A549 (cell line): ENCODE results near the gene ABTB1. TPM values are rescaled to one million over a fixed set of nuclear protein-coding genes. Genes with fewer than 3 reads are reported as not detected.

ENCODE experiments used
- ATAC-seq, 2 experiments: fragments of 200-7000 bp in 1 of 2; fragments of >200 bp in 1 of 2; cut with Nextera tagmentation in 1 of 2; cut with Tn5 transposase in 1 of 2; 3 replicates each; pipeline versions ENCODE4 v1.8.0 to v1.9.1; 2018 to 2020; ENCODE audit warnings: mild to moderate bottlenecking in 1 of 2, moderate library complexity in 1 of 2
- CTCF ChIA-PET: fragments of 300-600 bp; sonication (Branson Sonifier 250); formaldehyde crosslinking; extraction: SDS; loops from one replicate; lab custom pipeline; 2021; ENCODE audit warnings: antibody characterized with exemption, inconsistent platforms; lab: Yijun Ruan, JAX
- POLR2A ChIA-PET: fragments of 350-600 bp; formaldehyde crosslinking; extraction: SDS; loops from one replicate; lab custom pipeline; 2021; ENCODE audit warnings: antibody characterized with exemption, inconsistent platforms; lab: Yijun Ruan, JAX
- DNase-seq, 2 experiments: peaks; one replicate each; pipeline versions ENCODE4 v3.0.0 to v3.0.0-alpha.2; 2011 to 2016; ENCODE audit warnings: low read depth in 1 of 2, low spot score in 1 of 2
- FAIRE-seq: peaks from 2 replicates; lab custom pipeline; 2011; peaks lifted over from hg19 to GRCh38; lab: Jason Lieb, UNC
- H3K27ac ChIP-seq, 2 experiments: fragments of >200 bp; sonication (Bioruptor Twin); formaldehyde crosslinking; 3 replicates each; pipeline ENCODE4 v1.5.1; 2016 to 2017
- H3K4me1 ChIP-seq: fragments of >200 bp; sonication (Bioruptor Twin); formaldehyde crosslinking; 3 replicates; pipeline ENCODE4 v1.6.1; 2016
- H3K4me2 ChIP-seq: fragments of >200 bp; sonication (Bioruptor Twin); formaldehyde crosslinking; 3 replicates; pipeline ENCODE4 v1.6.1; 2016
- H3K4me3 ChIP-seq: fragments of >200 bp; sonication (Bioruptor Twin); formaldehyde crosslinking; 3 replicates; pipeline ENCODE4 v1.5.1; 2016
- H3K9me3 ChIP-seq: fragments of >200 bp; sonication (Bioruptor Twin); formaldehyde crosslinking; 3 replicates; pipeline ENCODE4 v1.6.1; 2016
- CTCF ChIP-seq: fragments of >200 bp; sonication (Bioruptor Twin); formaldehyde crosslinking; IDR thresholded peaks from 3 replicates; pipeline ENCODE4 v1.5.1; 2016
- GATA3 ChIP-seq: IDR thresholded peaks from 2 replicates; pipeline ENCODE4 v1.6.1; 2012; ENCODE audit warnings: borderline replicate concordance
- HOXB13 ChIP-seq: fragments of 250-450 bp; sonication (Bioruptor Pico); IDR thresholded peaks from 2 replicates; pipeline ENCODE4 v1.5.0; 2020; ENCODE audit warnings: low read depth, mild to moderate bottlenecking, moderate library complexity
- PHF8 ChIP-seq: fragments of 200-600 bp; sonication (generic); IDR thresholded peaks from 2 replicates; pipeline ENCODE4 v1.6.1; 2016; ENCODE audit warnings: low read depth, mild to moderate bottlenecking, antibody characterized with exemption, moderate library complexity, borderline replicate concordance
- RAD21 ChIP-seq, 2 experiments: fragments of >200 bp in 1 of 2; sonication (Bioruptor Twin) in 1 of 2; formaldehyde crosslinking in 1 of 2; IDR thresholded peaks in 1 of 2; conservative IDR thresholded peaks in 1 of 2; 2 replicates in 1 of 2; 3 replicates in 1 of 2; pipeline ENCODE4 v1.6.1; 2012 to 2018; ENCODE audit warnings: inconsistent platforms in 1 of 2
- REST ChIP-seq: fragments of 200-600 bp; sonication (generic); IDR thresholded peaks from 2 replicates; pipeline ENCODE4 v1.6.1; 2016; ENCODE audit warnings: antibody characterized with exemption, mild to moderate bottlenecking, moderate library complexity
- RFX5 ChIP-seq: fragments of 450-650 bp; IDR thresholded peaks from 2 replicates; pipeline ENCODE4 v1.7.1; 2014; ENCODE audit warnings: antibody characterized with exemption, mild to moderate bottlenecking, moderate library complexity
- RNF2 ChIP-seq: fragments of 200-600 bp; sonication (generic); IDR thresholded peaks from 2 replicates; pipeline ENCODE4 v1.6.1; 2016; ENCODE audit warnings: low read depth, mild to moderate bottlenecking, antibody characterized with exemption, moderate library complexity, borderline replicate concordance
- SMC3 ChIP-seq: fragments of >200 bp; sonication (Bioruptor Twin); formaldehyde crosslinking; IDR thresholded peaks from 3 replicates; pipeline ENCODE4 v1.6.1; 2018; ENCODE audit warnings: inconsistent platforms
- ZSCAN20 ChIP-seq: fragments of 250-450 bp; sonication (Bioruptor Pico); IDR thresholded peaks from 2 replicates; pipeline ENCODE4 v1.8.0; 2022; ENCODE audit warnings: mild to moderate bottlenecking, moderate library complexity
- WGBS: methylation state at CpG from one replicate; pipeline ENCODE4 v1.1.6; 2017; ENCODE audit errors: missing lambda C conversion rate; 5-methylcytosine and 5-hydroxymethylcytosine counted together
- polyA plus RNA-seq, 4 experiments: library from polyadenylated mRNA; depleted of rRNA in 3 of 4; stranded (reverse); fragments of >200 nt; fragmentation: RNase III in 1 of 4; extraction: RNeasy Plus Mini Kit Qiagen cat#74134 plus additional on column Dnase treatment in 1 of 4; gene quantifications; 2 replicates in 3 of 4; 3 replicates in 1 of 4; pipeline ENCODE4 v1.2.3, GENCODE V29; 2011 to 2017
- TF ChIP-seq, protein P1 (sequence below): IDR thresholded peaks from 2 replicates; pipeline ENCODE4 v1.6.1; 2012

ABTB1 gene
- polyA plus RNA-seq, 2 of the 4 experiments (the other 2 are of a cell fraction) = 9.7 to 13.2 TPM

- TF ChIP-seq REST (no peak), GATA3 (no peak), RAD21 (conservative IDR thresholded peaks at IDR 0.05 in 1 of 2, IDR thresholded peaks at IDR 0.05 in 1 of 2) (peak; percentile 65 to 75), CTCF (peak; percentile 46; the same call in 2 of the 3 replicates), PHF8 (no peak), RFX5 (no peak), SMC3 (peak; percentile 70)
- WGBS = 88% methylated on average over 2 of the region's 4 CpGs
- POLR2A ChIA-PET = no interaction called here
- Histone ChIP-seq H3K27ac (peak overlapping the region; percentile 72 to 90), H3K9me3 (no peaks in the 10 kb centered on the region), H3K4me3 (no peak overlapping the region), H3K4me2 (peak overlapping the region; percentile 57), H3K4me1 (peaks cover 51% of the 10 kb centered on the region)
- peak; percentile 90 to 96 for ATAC-seq
- CTCF ChIA-PET = interaction anchor here (0.6 to 12.9 kb wide), 25 partner anchors 8 to 441 kb away, joined by 3 to 111 read pairs (median 4); partner anchors contain the start of genes ABTB1 and MGLL
- no peak for FAIRE-seq
- DNase-seq = peak; percentile 7 to 75
Observed at GRCh38 chr3:127690823-127691452, 18.2 kb downstream of the ABTB1 start.

DNA sequence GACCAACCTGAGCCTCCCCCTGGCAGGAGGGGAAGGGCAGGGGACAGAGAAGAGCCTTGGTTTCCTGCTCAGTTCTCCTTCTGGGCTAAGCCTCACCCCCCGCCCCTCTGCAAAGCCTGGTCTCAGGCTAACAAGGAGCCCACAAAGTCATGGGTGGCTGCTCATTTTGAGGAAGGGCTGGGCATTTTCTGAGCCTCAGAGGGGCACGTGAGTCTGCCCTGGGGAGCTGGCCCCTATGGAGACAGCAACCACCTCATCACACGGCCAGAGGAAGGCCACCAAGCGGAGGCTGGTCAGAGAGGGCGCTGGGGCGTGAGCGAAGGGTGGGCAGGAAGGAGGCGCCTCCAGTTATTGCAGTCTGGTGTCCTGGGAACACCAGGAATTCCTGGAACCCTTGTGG is 18.7 kb downstream of the ABTB1 start:
- H3K27ac ChIP-seq = peak overlapping the region; percentile 72 to 90
- H3K4me2 ChIP-seq = no peak overlapping the region
- H3K9me3 ChIP-seq = no peaks in the 10 kb centered on the region
- H3K4me1 ChIP-seq = peaks cover 56% of the 10 kb centered on the region
- ChIA-PET CTCF (interaction anchor here (0.6 to 12.9 kb wide), 26 partner anchors 8 to 441 kb away, joined by 3 to 111 read pairs (median 4); partner anchors contain the start of genes ABTB1 and MGLL), POLR2A (no interaction called here)
- WGBS = 85% methylated on average over 8 of the region's 8 CpGs
- ATAC-seq (no peak), DNase-seq (no peak), FAIRE-seq (no peak)
- H3K4me3 ChIP-seq = no peak overlapping the region
- TF ChIP-seq ZSCAN20 = no peak

DNA sequence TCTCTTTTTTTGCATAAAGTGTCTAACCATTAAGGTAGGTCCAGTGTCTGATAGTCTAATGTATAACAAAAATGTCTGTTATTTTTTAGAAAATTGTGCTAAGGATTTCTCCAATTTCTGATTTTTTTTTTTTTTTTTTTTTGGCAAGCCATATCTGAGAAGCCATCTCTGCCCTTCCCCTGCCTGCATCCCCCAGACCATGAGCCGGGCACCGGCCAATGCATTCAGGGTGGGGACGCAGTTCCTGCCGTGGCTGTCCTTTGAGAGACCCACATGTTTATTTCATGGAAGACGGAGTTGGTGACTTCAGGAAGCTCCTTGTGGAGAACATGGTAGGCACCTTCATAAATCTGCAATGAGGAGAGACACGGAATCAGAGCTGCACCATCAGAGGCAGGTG is 19.2 kb downstream of the ABTB1 start:
- no peak overlapping the region for H3K4me3 ChIP-seq
- no peak overlapping the region for H3K4me2 ChIP-seq
- ChIA-PET POLR2A (no interaction called here), CTCF (interaction anchor here (0.6 to 12.9 kb wide), 13 partner anchors 9 to 279 kb away, joined by 3 to 111 read pairs (median 5); partner anchors contain the start of gene MGLL)
- ATAC-seq = no peak
- WGBS = 100% methylated on average over 4 of the region's 6 CpGs
- FAIRE-seq = no peak
- TF ChIP-seq HOXB13 (CRISPR knock-in tag) (no peak), ZSCAN20 (no peak), RNF2 (no peak)
- TF ChIP-seq, protein P1, sequence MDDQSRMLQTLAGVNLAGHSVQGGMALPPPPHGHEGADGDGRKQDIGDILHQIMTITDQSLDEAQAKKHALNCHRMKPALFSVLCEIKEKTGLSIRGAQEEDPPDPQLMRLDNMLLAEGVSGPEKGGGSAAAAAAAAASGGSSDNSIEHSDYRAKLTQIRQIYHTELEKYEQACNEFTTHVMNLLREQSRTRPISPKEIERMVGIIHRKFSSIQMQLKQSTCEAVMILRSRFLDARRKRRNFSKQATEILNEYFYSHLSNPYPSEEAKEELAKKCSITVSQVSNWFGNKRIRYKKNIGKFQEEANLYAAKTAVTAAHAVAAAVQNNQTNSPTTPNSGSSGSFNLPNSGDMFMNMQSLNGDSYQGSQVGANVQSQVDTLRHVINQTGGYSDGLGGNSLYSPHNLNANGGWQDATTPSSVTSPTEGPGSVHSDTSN = no peak
- no peaks in the 10 kb centered on the region for H3K9me3 ChIP-seq
- H3K27ac ChIP-seq = peak overlapping the region; percentile 72 to 90; a peak in 3 of 6 replicates
- no peak for DNase-seq
- H3K4me1 ChIP-seq = peaks cover 61% of the 10 kb centered on the region
